Thyroid gland (tissue), 4 donors: ENCODE measurements around the gene LDLRAD3. TPM values are rescaled to one million over a fixed set of nuclear protein-coding genes. Genes with fewer than 3 reads are reported as not detected.
"Not testable (repeated sequence)": the region's sequence is repeated elsewhere in the genome, so short reads cannot be mapped to it uniquely, and the experiment has no call there.

Experiments
- DNase-seq, 2 donors: peaks; one replicate each; pipeline ENCODE4 v3.0.0-alpha.2; 2019
- H3K27ac ChIP-seq, 3 donors: fragments of 200-600 bp; sonication (generic); 1 replicate in 2 of 3; 2 replicates in 1 of 3; pipeline ENCODE4 v1.5.1; 2016 to 2019; ENCODE audit warnings: mild to moderate bottlenecking in 1 of 3, moderate library complexity in 1 of 3
- H3K27me3 ChIP-seq: fragments of 200-600 bp; sonication (generic); one replicate; pipeline ENCODE4 v1.5.1; 2019
- H3K36me3 ChIP-seq, 2 donors: fragments of 200-600 bp; sonication (generic); one replicate each; pipeline ENCODE4 v1.5.1; 2016 to 2019
- H3K4me1 ChIP-seq, 2 donors: fragments of 200-600 bp; sonication (generic); one replicate each; pipeline ENCODE4 v1.5.1; 2017 to 2019
- H3K4me3 ChIP-seq, 3 donors: fragments of 200-600 bp; sonication (generic); replicated peaks in 1 of 3; 1 replicate in 2 of 3; 2 replicates in 1 of 3; pipeline ENCODE4 v1.5.1; 2016; ENCODE audit warnings: mild to moderate bottlenecking in 1 of 3
- H3K9me3 ChIP-seq: fragments of 200-600 bp; sonication (generic); one replicate; pipeline ENCODE4 v1.5.1; 2017
- CTCF ChIP-seq, 6 experiments: fragments of 200-600 bp in 3 of 6; fragments of 450-650 bp in 3 of 6; sonication (generic) in 3 of 6; IDR thresholded peaks; one replicate each; pipeline ENCODE4 v1.5.1; 2016 to 2019; ENCODE audit warnings: antibody characterized with exemption in 6 of 6, mild to moderate bottlenecking in 2 of 6, inconsistent platforms in 1 of 6, moderate library complexity in 1 of 6
- POLR2A ChIP-seq, 2 donors: fragments of 450-650 bp; IDR thresholded peaks; one replicate each; pipeline ENCODE4 v1.6.1; 2017; ENCODE audit warnings: antibody characterized with exemption in 2 of 2, mild to moderate bottlenecking in 2 of 2, moderate library complexity in 1 of 2
- WGBS, 2 donors: methylation state at CpG; one replicate each; pipeline ENCODE4 v1.1.5; 2017; 5-methylcytosine and 5-hydroxymethylcytosine counted together
- intact Hi-C: fragments of 100-400 bp; cut with DNase I; formaldehyde crosslinking; loops from one replicate; pipeline ENCODE4 v1.15.1; 2023
- total RNA-seq, 4 donors: library from RNA; depleted of rRNA; stranded (reverse); fragments of >200 nt; gene quantifications; one replicate each; pipeline ENCODE4 v1.2.3, GENCODE V29; 2016

Gene LDLRAD3
- total RNA-seq, 4 donors from 2014 or later = 3.6 to 9.3 (median 6.2) TPM

- Histone ChIP-seq H3K4me1 (no peaks in the 10 kb centered on the region), H3K27ac (no peak overlapping the region), H3K27me3 (no peaks in the 10 kb centered on the region), H3K4me3 (no peak overlapping the region), H3K36me3 (no peaks in the 10 kb centered on the region), H3K9me3 (no peaks in the 10 kb centered on the region)
- DNase-seq = no peak
- no peak for TF ChIP-seq CTCF (IDR thresholded peaks at IDR 0.05)
- no peak for TF ChIP-seq POLR2A (IDR thresholded peaks at IDR 0.05)
- intact Hi-C loops = no loop called here
- 80 to 82% methylated on average over 3 of the region's 3 CpGs for WGBS, 2 donors
Measured at GRCh38 chr11:35906681-35907080, 37.2 kb upstream of the LDLRAD3 start.

GRCh38 chr11:35907648-35908431 lies 36.0 kb upstream of the LDLRAD3 start:
- intact Hi-C loops = no loop called here
- Histone ChIP-seq H3K36me3 (no peaks in the 10 kb centered on the region), H3K9me3 (no peaks in the 10 kb centered on the region), H3K4me3 (no peak overlapping the region), H3K27me3 (no peaks in the 10 kb centered on the region), H3K4me1 (no peaks in the 10 kb centered on the region), H3K27ac (no peak overlapping the region)
- TF ChIP-seq CTCF (IDR thresholded peaks at IDR 0.05) = no peak
- TF ChIP-seq POLR2A (IDR thresholded peaks at IDR 0.05) = no peak
- DNase-seq = peak in 1 of 2 donors; percentile 3
- WGBS, 2 donors = 55 to 57% methylated on average over 4 of the region's 4 CpGs

- WGBS, 2 donors = 84% methylated on average over 5 of the region's 5 CpGs
- H3K4me3 ChIP-seq, H3K27ac ChIP-seq, H3K27me3 ChIP-seq, DNase-seq, H3K36me3 ChIP-seq, H3K4me1 ChIP-seq, intact Hi-C loops, H3K9me3 ChIP-seq: not testable (repeated sequence)
Measured at GRCh38 chr11:35908432-35908771, 35.5 kb upstream of the LDLRAD3 start.

GRCh38 chr11:35909511-35910265 lies 34.2 kb upstream of the LDLRAD3 start:
- Histone ChIP-seq H3K4me3 (no peak overlapping the region), H3K9me3 (no peaks in the 10 kb centered on the region), H3K4me1 (no peaks in the 10 kb centered on the region), H3K36me3 (no peaks in the 10 kb centered on the region), H3K27ac (no peak overlapping the region), H3K27me3 (no peaks in the 10 kb centered on the region)
- 69 to 73% methylated on average over 3 of the region's 3 CpGs for WGBS, 2 donors
- DNase-seq = no peak
- TF ChIP-seq POLR2A (IDR thresholded peaks at IDR 0.05) (no peak), CTCF (IDR thresholded peaks at IDR 0.05) (no peak)
- intact Hi-C loops = no loop called here

- no peaks in the 10 kb centered on the region for H3K9me3 ChIP-seq
- no peak overlapping the region for H3K4me3 ChIP-seq
- no peaks in the 10 kb centered on the region for H3K4me1 ChIP-seq
- DNase-seq = no peak
- no peak for TF ChIP-seq CTCF (IDR thresholded peaks at IDR 0.05)
- TF ChIP-seq POLR2A (IDR thresholded peaks at IDR 0.05) = no peak
- H3K27me3 ChIP-seq = no peaks in the 10 kb centered on the region
- WGBS, 2 donors = 94 to 97% methylated on average over 6 of the region's 6 CpGs
- no peak overlapping the region for H3K27ac ChIP-seq
- H3K36me3 ChIP-seq = no peaks in the 10 kb centered on the region
- intact Hi-C loops = no loop called here
Measured at GRCh38 chr11:35911013-35911412, 32.8 kb upstream of the LDLRAD3 start.
